B cell (primary cell): ENCODE data around the gene GSTP1.

ENCODE experiments used
- EZH2 ChIP-seq: IDR thresholded peaks from 2 replicates; pipeline ENCODE4 v1.6.1; 2012; ENCODE audit warnings: borderline replicate concordance, low read depth, mild to moderate bottlenecking, moderate library complexity, low read length; ENCODE audit not compliant: insufficient read depth, poor library complexity, severe bottlenecking
- TF ChIP-seq, protein P1 (sequence below): fragments of 200-600 bp; IDR thresholded peaks from one replicate; pipeline ENCODE4 v1.8.0; 2022; ENCODE audit warnings: antibody characterized with exemption, mild to moderate bottlenecking

- TF ChIP-seq, protein P1, sequence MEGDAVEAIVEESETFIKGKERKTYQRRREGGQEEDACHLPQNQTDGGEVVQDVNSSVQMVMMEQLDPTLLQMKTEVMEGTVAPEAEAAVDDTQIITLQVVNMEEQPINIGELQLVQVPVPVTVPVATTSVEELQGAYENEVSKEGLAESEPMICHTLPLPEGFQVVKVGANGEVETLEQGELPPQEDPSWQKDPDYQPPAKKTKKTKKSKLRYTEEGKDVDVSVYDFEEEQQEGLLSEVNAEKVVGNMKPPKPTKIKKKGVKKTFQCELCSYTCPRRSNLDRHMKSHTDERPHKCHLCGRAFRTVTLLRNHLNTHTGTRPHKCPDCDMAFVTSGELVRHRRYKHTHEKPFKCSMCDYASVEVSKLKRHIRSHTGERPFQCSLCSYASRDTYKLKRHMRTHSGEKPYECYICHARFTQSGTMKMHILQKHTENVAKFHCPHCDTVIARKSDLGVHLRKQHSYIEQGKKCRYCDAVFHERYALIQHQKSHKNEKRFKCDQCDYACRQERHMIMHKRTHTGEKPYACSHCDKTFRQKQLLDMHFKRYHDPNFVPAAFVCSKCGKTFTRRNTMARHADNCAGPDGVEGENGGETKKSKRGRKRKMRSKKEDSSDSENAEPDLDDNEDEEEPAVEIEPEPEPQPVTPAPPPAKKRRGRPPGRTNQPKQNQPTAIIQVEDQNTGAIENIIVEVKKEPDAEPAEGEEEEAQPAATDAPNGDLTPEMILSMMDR: no peak
- no peak for TF ChIP-seq EZH2
Measured at GRCh38 chr11:67577951-67578350, 5.7 kb upstream of the GSTP1 start.
